Tibial nerve (tissue), 4 donors: Measurements from ENCODE around the gene ALG12. TPM values are rescaled to one million over a fixed set of nuclear protein-coding genes. Genes with fewer than 3 reads are reported as not detected.

Experiments used
- DNase-seq, 2 donors: peaks; one replicate each; pipeline ENCODE4 v3.0.0-alpha.2; 2019; ENCODE audit warnings: low spot score in 2 of 2
- H3K27ac ChIP-seq, 4 donors: fragments of 200-600 bp; sonication (generic) in 3 of 4; one replicate each; pipeline ENCODE4 v1.5.1; 2017 to 2019; ENCODE audit warnings: mild to moderate bottlenecking in 1 of 4
- H3K27me3 ChIP-seq, 2 donors: fragments of 200-600 bp; sonication (generic) in 1 of 2; one replicate each; pipeline versions ENCODE4 v1.5.1 to v1.6.0; 2017 to 2019
- H3K36me3 ChIP-seq, 3 donors: fragments of 200-600 bp; sonication (generic); one replicate each; pipeline ENCODE4 v1.5.1; 2018 to 2019
- H3K4me1 ChIP-seq, 4 donors: fragments of 200-600 bp; sonication (generic) in 3 of 4; one replicate each; pipeline ENCODE4 v1.5.1; 2017 to 2019
- H3K4me3 ChIP-seq, 4 donors: fragments of 200-600 bp; sonication (generic) in 3 of 4; one replicate each; pipeline ENCODE4 v1.5.1; 2017 to 2019; ENCODE audit warnings: mild to moderate bottlenecking in 1 of 4, moderate library complexity in 1 of 4
- H3K9me3 ChIP-seq, 4 donors: fragments of 200-600 bp; sonication (generic) in 3 of 4; one replicate each; pipeline ENCODE4 v1.5.1; 2017 to 2019
- CTCF ChIP-seq, 5 experiments: fragments of 200-600 bp in 3 of 5; fragments of 450-650 bp in 2 of 5; sonication (generic) in 3 of 5; IDR thresholded peaks; one replicate each; pipeline ENCODE4 v1.5.1; 2016 to 2019; ENCODE audit warnings: antibody characterized with exemption in 5 of 5, mild to moderate bottlenecking in 3 of 5, moderate library complexity in 2 of 5
- EP300 ChIP-seq, 2 donors: sonication (generic); formaldehyde crosslinking; IDR thresholded peaks; one replicate each; pipeline ENCODE4 v1.6.1; 2017; ENCODE audit warnings: antibody characterized with exemption in 2 of 2, mild to moderate bottlenecking in 1 of 2
- POLR2A ChIP-seq, 2 donors: fragments of 450-650 bp; IDR thresholded peaks; one replicate each; pipeline ENCODE4 v1.6.1; 2017; ENCODE audit warnings: antibody characterized with exemption in 2 of 2, mild to moderate bottlenecking in 2 of 2, moderate library complexity in 2 of 2
- WGBS, 2 donors: methylation state at CpG; one replicate each; pipeline ENCODE4 v1.1.5; 2018; 5-methylcytosine and 5-hydroxymethylcytosine counted together
- total RNA-seq, 4 donors: library from RNA; depleted of rRNA; stranded (reverse); fragments of >200 nt; gene quantifications; one replicate each; pipeline ENCODE4 v1.1.0, GENCODE V29; 2016

The ALG12 gene
- total RNA-seq, 4 donors from 2014 or later = 9.0 to 17.4 (median 14.5) TPM

GRCh38 chr22:49923445-49923844, 5.2 kb upstream of the ALG12 start:
- no peak overlapping the region for H3K27ac ChIP-seq
- peaks cover 0 to 75% (median 0%) of the 10 kb centered on the region in 3 donors for H3K36me3 ChIP-seq
- H3K4me1 ChIP-seq = peaks cover 0 to 17% (median 9%) of the 10 kb centered on the region in 4 donors
- H3K27me3 ChIP-seq = no peaks in the 10 kb centered on the region
- no peak for TF ChIP-seq POLR2A (IDR thresholded peaks at IDR 0.05)
- TF ChIP-seq CTCF (IDR thresholded peaks at IDR 0.05) = no peak
- no peak for TF ChIP-seq EP300 (IDR thresholded peaks at IDR 0.05)
- DNase-seq = no peak
- 58 to 63% methylated on average over 16 of the region's 16 CpGs for WGBS, 2 donors
- no peaks in the 10 kb centered on the region for H3K9me3 ChIP-seq
- no peak overlapping the region for H3K4me3 ChIP-seq

GRCh38 chr22:49922926-49923325, 4.7 kb upstream of the ALG12 start:
- H3K27me3 ChIP-seq = no peaks in the 10 kb centered on the region
- H3K4me1 ChIP-seq = peaks cover 0 to 17% (median 9%) of the 10 kb centered on the region in 4 donors
- no peak for DNase-seq
- no peaks in the 10 kb centered on the region for H3K9me3 ChIP-seq
- 90 to 91% methylated on average over 24 of the region's 25 CpGs for WGBS, 2 donors
- no peak overlapping the region for H3K4me3 ChIP-seq
- no peak overlapping the region for H3K27ac ChIP-seq
- no peak for TF ChIP-seq POLR2A (IDR thresholded peaks at IDR 0.05)
- no peak for TF ChIP-seq EP300 (IDR thresholded peaks at IDR 0.05)
- no peak for TF ChIP-seq CTCF (IDR thresholded peaks at IDR 0.05)
- peaks cover 0 to 72% (median 0%) of the 10 kb centered on the region in 3 donors for H3K36me3 ChIP-seq

GRCh38 chr22:49922484-49922883, 4.2 kb upstream of the ALG12 start:
- H3K36me3 ChIP-seq = peaks cover 0 to 68% (median 0%) of the 10 kb centered on the region in 3 donors
- 90 to 93% methylated on average over 13 of the region's 22 CpGs for WGBS, 2 donors

GRCh38 chr22:49921508-49922278, 3.5 kb upstream of the ALG12 start:
- WGBS, 2 donors = 90% methylated on average over 29 to 35 of the region's 35 CpGs
- no peak overlapping the region for H3K27ac ChIP-seq
- DNase-seq = no peak
- H3K4me1 ChIP-seq = peaks cover 0 to 29% (median 9%) of the 10 kb centered on the region in 4 donors
- H3K36me3 ChIP-seq = peaks cover 0 to 61% (median 0%) of the 10 kb centered on the region in 3 donors
- no peak overlapping the region for H3K4me3 ChIP-seq
- H3K9me3 ChIP-seq = no peaks in the 10 kb centered on the region
- H3K27me3 ChIP-seq = no peaks in the 10 kb centered on the region
- TF ChIP-seq EP300 (IDR thresholded peaks at IDR 0.05) (no peak), POLR2A (IDR thresholded peaks at IDR 0.05) (no peak), CTCF (IDR thresholded peaks at IDR 0.05) (no peak)

More at GRCh38 chr22:49922484-49922883, 4.2 kb upstream of the ALG12 start:
- no peak for DNase-seq
- Histone ChIP-seq H3K4me3 (no peak overlapping the region), H3K27ac (no peak overlapping the region), H3K27me3 (no peaks in the 10 kb centered on the region), H3K9me3 (no peaks in the 10 kb centered on the region), H3K4me1 (peaks cover 0 to 21% (median 9%) of the 10 kb centered on the region in 4 donors)
- TF ChIP-seq EP300 (IDR thresholded peaks at IDR 0.05) (no peak), CTCF (IDR thresholded peaks at IDR 0.05) (no peak), POLR2A (IDR thresholded peaks at IDR 0.05) (no peak)

GRCh38 chr22:49920859-49921258, 2.6 kb upstream of the ALG12 start:
- WGBS, 2 donors = 91 to 100% methylated on average over 14 to 18 of the region's 18 CpGs

More at GRCh38 chr22:49920859-49921258, 2.6 kb upstream of the ALG12 start:
- TF ChIP-seq EP300 (IDR thresholded peaks at IDR 0.05) (no peak), CTCF (IDR thresholded peaks at IDR 0.05) (no peak), POLR2A (IDR thresholded peaks at IDR 0.05) (no peak)
- Histone ChIP-seq H3K36me3 (peaks cover 0 to 59% (median 0%) of the 10 kb centered on the region in 3 donors), H3K9me3 (no peaks in the 10 kb centered on the region), H3K27ac (no peak overlapping the region), H3K4me3 (no peak overlapping the region), H3K4me1 (peaks cover 0 to 30% (median 9%) of the 10 kb centered on the region in 4 donors), H3K27me3 (no peaks in the 10 kb centered on the region)
- DNase-seq = no peak
